Glomerular visceral epithelial cell (primary cell): ENCODE results near the gene SEPSECS.
"Not testable (repeated sequence)": the region's sequence is repeated elsewhere in the genome, so short reads cannot be mapped to it uniquely, and the experiment has no call there.

ENCODE experiments used
- DNase-seq: peaks from one replicate; pipeline ENCODE4 v3.0.0-alpha.2; 2016; ENCODE audit errors: extremely low spot score

SEPSECS gene

GRCh38 chr4:25083441-25083840 is 76.8 kb downstream of the SEPSECS start:
- not testable (repeated sequence) for DNase-seq

DNA sequence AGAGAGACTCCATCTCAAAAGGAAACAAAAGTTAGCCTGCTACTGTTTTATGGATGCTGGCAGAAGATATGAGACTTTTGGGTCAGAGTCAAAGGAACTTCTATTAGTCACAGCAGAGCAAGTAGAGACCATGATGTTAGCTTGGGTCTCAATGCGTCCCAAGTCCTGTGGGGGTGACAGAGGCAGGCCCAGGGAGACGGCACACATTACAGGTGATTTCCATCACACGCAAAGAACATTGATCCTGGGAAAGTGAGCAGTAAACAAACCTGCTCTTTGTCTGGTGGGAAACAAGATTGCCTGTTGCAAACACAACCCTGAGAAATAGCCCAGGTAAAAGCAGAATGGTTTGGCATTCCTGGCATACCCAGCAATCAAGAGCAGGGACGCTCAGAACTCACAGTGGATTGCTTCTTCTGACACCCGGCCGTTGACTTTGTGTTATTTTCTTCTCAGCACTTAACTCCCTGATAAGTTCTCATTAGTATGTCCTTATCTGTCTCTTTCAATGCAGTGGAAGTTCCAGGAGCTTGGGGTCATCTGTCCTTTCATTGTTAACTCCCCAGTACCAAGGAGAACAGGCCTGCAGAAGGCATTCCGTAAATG is 78.3 kb downstream of the SEPSECS start:
- DNase-seq = no peak

DNA sequence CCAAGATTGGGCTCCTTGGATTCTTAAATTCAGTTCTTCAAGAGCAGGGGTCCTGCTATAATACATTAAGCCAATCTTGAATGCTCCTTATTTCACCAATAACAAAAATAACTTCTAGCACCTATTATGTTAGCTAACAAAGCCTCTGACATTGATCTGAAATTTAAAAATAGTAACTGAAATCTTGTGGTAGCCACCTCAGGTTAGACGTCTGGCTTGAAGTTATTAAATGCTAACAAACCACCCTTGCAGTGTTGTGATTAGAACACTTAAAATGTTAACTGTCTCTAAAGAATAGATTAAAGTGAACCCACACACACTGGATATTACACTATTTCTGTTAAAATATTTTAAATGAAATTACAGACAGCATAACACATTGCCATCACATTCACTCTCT is 79.7 kb downstream of the SEPSECS start:
- DNase-seq = no peak

- no peak for DNase-seq
Measured at GRCh38 chr4:25078523-25078922, 81.7 kb downstream of the SEPSECS start.

GRCh38 chr4:25076625-25077398 is 83.4 kb downstream of the SEPSECS start:
- DNase-seq = no peak

DNA sequence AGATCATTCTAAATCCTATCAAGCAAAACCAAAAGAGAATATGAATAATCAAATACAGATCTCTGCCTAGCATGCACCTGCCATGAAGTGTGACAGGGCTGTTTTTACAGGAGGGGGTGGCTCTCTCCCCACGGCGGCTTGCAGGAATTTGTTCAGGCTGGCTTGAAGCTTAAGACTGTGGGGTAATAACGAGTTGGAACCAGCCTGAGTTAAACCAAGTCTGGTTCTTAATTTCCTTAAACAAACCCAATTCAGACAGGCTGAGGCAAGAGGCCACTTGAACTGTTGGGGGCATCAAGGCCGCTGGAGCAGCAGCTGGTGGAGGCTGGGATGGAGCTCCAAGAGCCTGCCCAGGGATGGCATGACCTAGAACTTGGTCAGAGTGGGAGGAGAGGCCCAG is 84.4 kb downstream of the SEPSECS start:
- no peak for DNase-seq

- no peak for DNase-seq
Measured at GRCh38 chr4:25075129-25075528, 85.1 kb downstream of the SEPSECS start.

- DNase-seq = no peak
Measured at GRCh38 chr4:25070545-25070944, 89.7 kb downstream of the SEPSECS start.
